ENCODE results near the gene CCDC33. TPM values are rescaled to one million over a fixed set of nuclear protein-coding genes. Genes with fewer than 3 reads are reported as not detected.

The CCDC33 gene
- total and polyA plus RNA-seq, 8 donors: not detected

DNA sequence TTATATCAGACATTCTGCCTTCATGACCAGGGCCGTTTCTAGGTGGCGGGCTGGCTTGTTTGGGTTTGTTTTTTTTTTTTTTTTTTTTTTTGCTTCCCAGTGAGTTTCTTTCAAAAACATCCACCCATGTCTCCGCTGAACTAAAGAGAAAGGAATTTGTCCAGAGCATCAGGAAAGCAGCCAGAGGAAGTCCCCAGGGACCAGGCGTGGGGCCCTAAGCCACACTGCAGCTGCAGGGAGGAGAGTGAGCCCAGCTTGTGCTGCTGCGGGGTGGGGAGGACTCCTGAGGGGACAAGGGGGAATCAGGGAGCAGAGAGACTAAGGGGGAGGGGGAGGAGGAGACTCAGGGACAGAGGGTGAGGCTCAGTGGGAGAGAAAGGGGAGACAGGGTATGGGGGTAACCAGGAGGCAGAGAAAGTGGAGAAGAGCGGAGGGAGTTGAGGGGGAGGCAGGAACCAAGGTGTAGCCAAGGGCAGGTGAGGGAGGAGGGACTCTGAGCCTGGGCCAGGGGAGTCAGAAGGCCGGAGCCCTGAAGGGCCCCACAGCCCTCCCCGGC lies 81.8 kb downstream of the CCDC33 start:
- no peak overlapping the region for H3K4me3 ChIP-seq
- DNase-seq (peak in 4 of 6 donors; percentile 30 to 61 (median 50)), ATAC-seq (peak in 3 of 4 donors; percentile 22 to 62 (median 61)), FAIRE-seq (no peak)
- TF ChIP-seq, protein P1, sequence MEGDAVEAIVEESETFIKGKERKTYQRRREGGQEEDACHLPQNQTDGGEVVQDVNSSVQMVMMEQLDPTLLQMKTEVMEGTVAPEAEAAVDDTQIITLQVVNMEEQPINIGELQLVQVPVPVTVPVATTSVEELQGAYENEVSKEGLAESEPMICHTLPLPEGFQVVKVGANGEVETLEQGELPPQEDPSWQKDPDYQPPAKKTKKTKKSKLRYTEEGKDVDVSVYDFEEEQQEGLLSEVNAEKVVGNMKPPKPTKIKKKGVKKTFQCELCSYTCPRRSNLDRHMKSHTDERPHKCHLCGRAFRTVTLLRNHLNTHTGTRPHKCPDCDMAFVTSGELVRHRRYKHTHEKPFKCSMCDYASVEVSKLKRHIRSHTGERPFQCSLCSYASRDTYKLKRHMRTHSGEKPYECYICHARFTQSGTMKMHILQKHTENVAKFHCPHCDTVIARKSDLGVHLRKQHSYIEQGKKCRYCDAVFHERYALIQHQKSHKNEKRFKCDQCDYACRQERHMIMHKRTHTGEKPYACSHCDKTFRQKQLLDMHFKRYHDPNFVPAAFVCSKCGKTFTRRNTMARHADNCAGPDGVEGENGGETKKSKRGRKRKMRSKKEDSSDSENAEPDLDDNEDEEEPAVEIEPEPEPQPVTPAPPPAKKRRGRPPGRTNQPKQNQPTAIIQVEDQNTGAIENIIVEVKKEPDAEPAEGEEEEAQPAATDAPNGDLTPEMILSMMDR (IDR thresholded peaks at IDR 0.05): no peak
- H3K9me3 ChIP-seq: no peaks in the 10 kb centered on the region
- WGBS, 2 donors: 48 to 52% methylated on average over 8 of the region's 8 CpGs
- no peak overlapping the region for H3K27ac ChIP-seq
- no peaks in the 10 kb centered on the region for H3K36me3 ChIP-seq
- H3K4me1 ChIP-seq: no peaks in the 10 kb centered on the region
- H3K27me3 ChIP-seq: no peaks in the 10 kb centered on the region
- intact Hi-C loops (cut with DNase I): loop anchor here in 1 of 3 donors (10.0 kb wide), 1 partner anchor 193 kb away; no protein-coding TSS in a partner anchor

DNA sequence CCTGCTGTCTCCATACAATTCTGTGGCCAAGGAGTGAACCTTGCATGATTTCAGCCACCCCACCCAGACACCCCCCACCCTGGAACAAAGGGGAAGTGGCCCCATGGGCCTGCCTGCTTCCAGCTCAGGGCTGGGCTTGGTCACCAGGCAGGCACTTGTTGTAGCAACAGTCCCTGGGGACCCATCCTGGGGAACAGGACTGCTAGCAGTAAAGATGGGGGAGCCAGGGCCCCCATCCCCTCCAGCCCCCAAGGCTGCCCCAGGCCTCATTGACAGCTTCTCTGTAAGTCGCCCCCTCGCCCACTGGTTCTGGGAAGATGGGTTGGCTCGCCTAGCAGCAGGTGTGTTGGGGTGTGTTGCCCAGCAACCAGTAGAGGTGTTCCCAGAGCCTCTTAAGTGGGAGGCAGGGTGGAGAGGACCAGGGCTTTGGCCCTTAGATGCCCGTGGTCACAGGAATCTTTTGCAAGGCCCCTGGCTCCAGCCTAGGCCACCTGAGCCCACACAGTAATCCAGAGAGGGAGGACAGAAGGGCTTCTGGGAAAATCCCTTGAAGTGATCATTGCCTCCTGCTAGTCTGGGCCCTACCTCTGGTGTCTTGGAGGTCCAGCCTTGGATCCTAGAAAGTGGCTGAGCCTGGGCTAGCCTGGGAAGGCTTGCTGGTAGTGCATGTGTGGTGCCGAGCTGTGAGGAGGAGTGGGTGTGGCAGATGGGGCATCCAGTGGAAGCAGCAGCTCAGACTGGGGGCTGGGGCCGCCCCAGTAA lies 82.4 kb downstream of the CCDC33 start:
- H3K9me3 ChIP-seq: no peaks in the 10 kb centered on the region
- peak in 3 of 4 donors; percentile 11 to 41 (median 32) for ATAC-seq
- intact Hi-C loops (cut with DNase I): loop anchor here in 1 of 3 donors (10.0 kb wide), 1 partner anchor 194 kb away; no protein-coding TSS in a partner anchor
- FAIRE-seq: no peak
- TF ChIP-seq, protein P1 (IDR thresholded peaks at IDR 0.05): no peak
- H3K27me3 ChIP-seq: no peaks in the 10 kb centered on the region
- 79 to 88% methylated on average over 6 of the region's 6 CpGs for WGBS, 2 donors
- no peak overlapping the region for H3K4me3 ChIP-seq
- no peaks in the 10 kb centered on the region for H3K4me1 ChIP-seq
- H3K36me3 ChIP-seq: no peaks in the 10 kb centered on the region
- no peak overlapping the region for H3K27ac ChIP-seq
- peak in 1 of 6 donors; percentile 50 for DNase-seq

DNA sequence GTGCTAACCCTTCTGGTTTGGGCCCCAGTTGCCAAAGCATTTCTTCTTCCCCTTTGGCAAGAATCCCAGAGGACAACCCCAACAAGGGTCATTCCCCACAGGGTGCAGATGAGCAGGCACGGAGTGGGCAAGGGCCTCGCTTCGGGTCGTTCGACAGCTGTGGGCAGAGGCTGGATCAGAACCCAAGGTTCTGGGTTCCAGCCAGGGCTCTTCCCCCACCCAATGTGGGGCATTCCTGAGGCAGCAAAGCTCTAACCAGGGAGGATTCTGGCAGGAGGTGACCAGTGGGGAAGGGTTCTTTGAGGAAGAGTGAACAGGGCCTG lies 83.0 kb downstream of the CCDC33 start:
- Histone ChIP-seq H3K27me3 (no peaks in the 10 kb centered on the region), H3K27ac (no peak overlapping the region), H3K4me3 (no peak overlapping the region), H3K9me3 (no peaks in the 10 kb centered on the region), H3K36me3 (no peaks in the 10 kb centered on the region), H3K4me1 (no peaks in the 10 kb centered on the region)
- ATAC-seq (no peak), DNase-seq (no peak), FAIRE-seq (no peak)
- WGBS, 2 donors: 77 to 82% methylated on average over 5 of the region's 5 CpGs
- intact Hi-C loops (cut with DNase I): loop anchor here in 1 of 3 donors (10.0 kb wide), 1 partner anchor 194 kb away; no protein-coding TSS in a partner anchor
- TF ChIP-seq, protein P1 (IDR thresholded peaks at IDR 0.05): no peak

DNA sequence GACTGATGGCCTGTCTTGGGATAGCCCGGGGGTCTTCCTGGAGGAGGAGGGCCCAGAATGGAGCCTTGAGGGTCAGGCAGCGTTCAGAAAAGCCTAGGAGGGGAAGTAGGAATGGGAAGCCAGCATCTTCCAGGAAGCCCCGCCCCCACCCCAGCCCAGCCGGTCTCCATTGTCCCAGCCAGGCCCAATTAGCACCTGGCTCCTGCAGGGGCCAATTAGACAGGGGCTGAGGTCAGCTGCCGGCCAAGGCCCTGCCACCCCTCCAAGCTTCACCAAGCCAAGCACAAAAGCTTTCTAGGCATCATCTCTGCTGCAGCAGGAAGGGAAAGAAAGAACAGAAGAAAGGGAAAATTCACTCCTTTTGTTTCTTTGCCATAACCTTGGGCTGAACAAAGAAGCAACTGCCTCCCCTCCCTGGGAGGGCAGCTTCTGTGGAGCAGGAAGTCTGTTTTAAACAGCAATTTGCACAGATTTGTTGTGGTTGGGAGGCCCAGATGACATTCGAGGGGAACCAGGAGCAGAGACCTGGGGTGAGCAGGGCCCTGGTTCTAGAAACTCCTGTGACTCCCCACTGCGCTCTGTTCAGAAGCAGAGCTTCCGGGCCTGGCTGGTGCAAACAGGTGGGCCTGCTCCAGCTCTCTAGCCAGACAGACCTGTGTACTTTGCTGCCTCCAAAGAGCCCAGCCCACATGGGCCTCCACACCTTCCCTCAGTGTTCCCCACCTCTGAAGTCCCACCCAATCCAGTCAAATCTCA lies 83.6 kb downstream of the CCDC33 start:
- TF ChIP-seq, protein P1 (IDR thresholded peaks at IDR 0.05): no peak
- H3K27ac ChIP-seq: no peak overlapping the region
- H3K4me1 ChIP-seq: no peaks in the 10 kb centered on the region
- H3K4me3 ChIP-seq: no peak overlapping the region
- FAIRE-seq (no peak), ATAC-seq (no peak), DNase-seq (no peak)
- no peaks in the 10 kb centered on the region for H3K36me3 ChIP-seq
- H3K27me3 ChIP-seq: no peaks in the 10 kb centered on the region
- 58 to 60% methylated on average over 8 of the region's 8 CpGs for WGBS, 2 donors
- H3K9me3 ChIP-seq: no peaks in the 10 kb centered on the region
- intact Hi-C loops (cut with DNase I): loop anchor here (5.0 to 10.0 kb wide), 4 partner anchors 195 to 345 kb away; no protein-coding TSS in a partner anchor
